ENCODE data around the gene BMPR1A.
"Not testable (repeated sequence)": the region's sequence is repeated elsewhere in the genome, so short reads cannot be mapped to it uniquely, and the experiment has no call there.

The BMPR1A gene

DNA sequence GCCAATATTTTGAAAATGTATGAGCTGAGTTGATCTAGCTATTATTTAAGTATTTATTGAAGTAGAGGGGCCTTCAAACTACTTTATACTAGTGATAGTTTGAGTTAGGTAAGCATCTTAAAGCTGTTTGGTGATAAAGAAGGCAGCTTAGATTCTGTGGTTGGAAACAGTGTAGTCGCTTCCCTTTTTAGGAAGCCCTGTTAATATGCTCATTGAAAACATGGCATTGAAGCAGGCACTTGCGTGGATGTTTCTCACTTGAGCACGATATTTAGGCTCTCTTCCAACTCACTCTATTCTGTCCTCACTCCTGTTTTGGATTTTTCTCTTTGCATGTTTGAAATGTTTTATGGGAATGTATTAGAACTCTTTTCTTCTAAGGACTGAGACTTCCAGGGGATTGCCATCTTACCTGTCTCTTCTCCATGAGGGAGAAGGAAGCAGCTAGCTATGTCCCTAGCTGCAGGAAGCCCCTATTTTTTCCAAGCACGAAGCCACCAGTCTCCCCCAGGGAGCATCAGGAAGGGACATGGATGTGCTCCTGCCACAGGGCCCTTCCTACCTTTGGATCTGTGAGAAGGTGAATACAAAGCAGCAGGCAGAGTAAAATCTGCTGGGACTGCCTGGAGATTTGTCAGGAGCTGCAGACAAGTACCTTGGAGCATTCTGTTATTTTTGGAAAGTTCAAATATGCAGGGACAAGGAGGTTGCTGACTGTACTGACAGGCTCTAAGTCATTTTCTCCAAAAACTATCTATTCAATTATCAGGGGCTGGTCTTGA lies 22.0 kb upstream of the BMPR1A start:
- H3K4me3 ChIP-seq (ENCODE audit: low read depth, low read length), result no peak overlapping the region
- TF ChIP-seq, protein P1, sequence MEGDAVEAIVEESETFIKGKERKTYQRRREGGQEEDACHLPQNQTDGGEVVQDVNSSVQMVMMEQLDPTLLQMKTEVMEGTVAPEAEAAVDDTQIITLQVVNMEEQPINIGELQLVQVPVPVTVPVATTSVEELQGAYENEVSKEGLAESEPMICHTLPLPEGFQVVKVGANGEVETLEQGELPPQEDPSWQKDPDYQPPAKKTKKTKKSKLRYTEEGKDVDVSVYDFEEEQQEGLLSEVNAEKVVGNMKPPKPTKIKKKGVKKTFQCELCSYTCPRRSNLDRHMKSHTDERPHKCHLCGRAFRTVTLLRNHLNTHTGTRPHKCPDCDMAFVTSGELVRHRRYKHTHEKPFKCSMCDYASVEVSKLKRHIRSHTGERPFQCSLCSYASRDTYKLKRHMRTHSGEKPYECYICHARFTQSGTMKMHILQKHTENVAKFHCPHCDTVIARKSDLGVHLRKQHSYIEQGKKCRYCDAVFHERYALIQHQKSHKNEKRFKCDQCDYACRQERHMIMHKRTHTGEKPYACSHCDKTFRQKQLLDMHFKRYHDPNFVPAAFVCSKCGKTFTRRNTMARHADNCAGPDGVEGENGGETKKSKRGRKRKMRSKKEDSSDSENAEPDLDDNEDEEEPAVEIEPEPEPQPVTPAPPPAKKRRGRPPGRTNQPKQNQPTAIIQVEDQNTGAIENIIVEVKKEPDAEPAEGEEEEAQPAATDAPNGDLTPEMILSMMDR (IDR thresholded peaks at IDR 0.05; ENCODE audit: low read depth, low read length, missing control alignments), result no peak
- in situ Hi-C loops (cut with HindIII; ENCODE audit: low sequenced_read_pairs), result no loop called here
- DNase-seq (ENCODE audit: low read depth), result no peak

DNA sequence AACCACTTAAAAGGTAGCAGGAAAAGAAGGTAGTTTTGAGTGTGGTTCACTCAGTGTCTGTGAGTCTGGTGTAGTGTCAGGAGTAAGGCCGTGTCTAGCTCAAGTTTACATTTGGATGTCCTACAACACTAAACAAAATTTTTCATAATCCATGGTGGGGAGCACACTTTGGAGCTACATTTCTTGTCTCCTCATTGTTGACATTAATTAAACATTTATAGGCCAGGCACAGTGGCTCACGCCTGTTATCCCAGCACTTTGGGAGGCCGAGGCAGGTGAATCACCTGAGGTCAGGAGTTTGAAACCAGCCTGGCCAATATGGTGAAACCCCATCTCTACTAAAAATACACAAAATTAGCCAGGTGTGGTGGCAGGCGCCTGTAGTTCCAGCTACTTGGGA lies 21.1 kb upstream of the BMPR1A start:
- in situ Hi-C loops (cut with HindIII; ENCODE audit: low sequenced_read_pairs); DNase-seq (ENCODE audit: low read depth); H3K4me3 ChIP-seq (ENCODE audit: low read depth, low read length): not testable (repeated sequence)

DNA sequence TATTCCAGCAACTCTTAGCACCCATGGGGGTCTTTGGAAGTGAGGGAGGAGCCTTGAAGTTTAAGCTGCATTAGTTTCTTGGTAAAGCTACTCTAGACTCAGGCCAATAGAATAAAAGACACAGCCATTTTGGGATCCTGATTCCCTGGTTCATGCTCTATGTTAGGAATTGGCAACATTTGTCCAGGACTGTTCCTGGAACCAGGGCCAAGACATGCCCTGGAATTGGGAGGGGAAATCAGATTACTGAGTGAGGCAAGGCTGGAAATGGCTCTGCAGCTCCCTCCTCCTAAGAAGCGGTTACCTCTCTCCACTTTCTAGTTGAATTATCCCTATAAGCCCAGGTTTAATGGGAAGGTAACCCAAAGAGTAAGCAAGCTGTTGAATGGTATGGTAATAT lies 14.2 kb upstream of the BMPR1A start:
- no peak for DNase-seq (ENCODE audit: low read depth)
- no peak overlapping the region for H3K4me3 ChIP-seq (ENCODE audit: low read depth, low read length)
- TF ChIP-seq, protein P1 (IDR thresholded peaks at IDR 0.05; ENCODE audit: low read depth, low read length, missing control alignments), result no peak
- in situ Hi-C loops (cut with HindIII; ENCODE audit: low sequenced_read_pairs), result no loop called here

- TF ChIP-seq, protein P1 (IDR thresholded peaks at IDR 0.05; ENCODE audit: low read depth, low read length, missing control alignments), result no peak
- in situ Hi-C loops (cut with HindIII; ENCODE audit: low sequenced_read_pairs), result no loop called here
- no peak for DNase-seq (ENCODE audit: low read depth)
- no peak overlapping the region for H3K4me3 ChIP-seq (ENCODE audit: low read depth, low read length)
Observed at GRCh38 chr10:86744067-86744725, 12.2 kb upstream of the BMPR1A start.

GRCh38 chr10:86747796-86748581 lies 8.4 kb upstream of the BMPR1A start:
- TF ChIP-seq, protein P1 (IDR thresholded peaks at IDR 0.05; ENCODE audit: low read depth, low read length, missing control alignments), result no peak
- in situ Hi-C loops (cut with HindIII; ENCODE audit: low sequenced_read_pairs), result no loop called here
- no peak for DNase-seq (ENCODE audit: low read depth)
- no peak overlapping the region for H3K4me3 ChIP-seq (ENCODE audit: low read depth, low read length)

DNA sequence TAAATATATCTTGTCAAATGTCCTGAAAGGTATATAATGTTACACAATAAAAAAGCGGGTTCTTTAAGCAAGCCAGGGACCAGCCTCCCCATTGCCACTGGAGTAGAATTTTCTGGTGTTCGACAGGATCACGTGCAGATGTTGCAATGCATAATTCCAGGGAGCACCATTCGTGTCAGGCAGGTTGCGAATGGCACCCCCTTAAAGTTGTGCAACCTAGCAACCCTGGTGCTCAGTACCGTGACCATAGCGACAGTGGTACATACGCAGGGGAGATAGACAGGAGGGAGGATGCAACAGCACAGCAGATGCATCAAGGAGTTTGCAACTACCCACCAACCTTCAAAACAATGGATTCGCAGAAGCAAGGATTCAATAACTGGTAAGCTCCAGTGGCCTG lies 6.6 kb upstream of the BMPR1A start:
- no peak overlapping the region for H3K4me3 ChIP-seq (ENCODE audit: low read depth, low read length)
- TF ChIP-seq, protein P1 (IDR thresholded peaks at IDR 0.05; ENCODE audit: low read depth, low read length, missing control alignments), result no peak
- in situ Hi-C loops (cut with HindIII; ENCODE audit: low sequenced_read_pairs), result no loop called here

More for the DNA sequence above, 6.6 kb upstream of the BMPR1A start:
- no peak for DNase-seq (ENCODE audit: low read depth)
